Choroid plexus epithelial cell (primary cell): ENCODE results near the gene BCAR3.

Source experiments
- DNase-seq: peaks from one replicate; pipeline ENCODE4 v3.0.0-alpha.2; 2010; ENCODE audit warnings: low read depth
- H3K4me3 ChIP-seq: 2 replicates; pipeline ENCODE4 v1.5.1; 2011; ENCODE audit warnings: low read depth, mild to moderate bottlenecking, control low read depth, low read length, moderate library complexity
- TF ChIP-seq, protein P1 (sequence below): conservative IDR thresholded peaks from 2 replicates; pipeline ENCODE4 v1.5.1; 2011; ENCODE audit warnings: low read depth, mild to moderate bottlenecking, control low read depth, inconsistent platforms, low read length, moderate library complexity

The BCAR3 gene

DNA sequence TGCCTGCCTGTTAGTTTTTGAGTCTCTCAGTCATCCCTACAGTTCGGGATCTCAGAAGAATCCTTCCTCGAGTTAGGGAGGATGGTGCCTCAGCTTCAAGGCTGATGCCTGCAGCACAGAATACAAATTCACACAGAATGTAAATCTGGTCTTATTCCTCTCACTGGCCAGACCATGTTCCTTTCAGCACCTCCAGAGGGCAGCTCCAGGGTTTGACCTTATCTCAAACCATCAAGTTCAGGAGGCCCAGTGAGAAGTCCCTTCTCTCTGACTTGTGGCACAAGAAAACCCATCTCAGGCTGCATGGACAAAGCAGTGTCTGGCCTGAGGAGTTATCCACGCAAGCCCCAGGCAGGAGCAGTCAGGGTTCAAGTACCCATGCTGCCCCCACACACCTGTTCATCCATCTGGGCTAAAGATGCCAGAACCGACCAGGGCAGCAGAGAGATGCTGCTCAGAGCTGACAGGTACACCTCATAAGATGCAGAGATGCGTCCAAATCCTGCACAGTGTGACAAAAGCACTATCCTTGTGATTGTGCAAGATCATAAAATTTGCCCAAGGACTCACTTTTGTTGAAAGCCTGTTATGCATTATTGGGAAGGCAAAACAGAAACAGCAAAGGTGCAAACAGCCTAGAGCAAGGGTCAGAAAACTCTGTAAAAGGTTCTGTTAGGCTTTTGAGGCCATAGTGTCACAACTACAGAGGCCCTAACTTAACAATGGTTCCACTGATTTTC, 49.8 kb downstream of the BCAR3 start:
- H3K4me3 ChIP-seq = no peak overlapping the region
- TF ChIP-seq, protein P1, sequence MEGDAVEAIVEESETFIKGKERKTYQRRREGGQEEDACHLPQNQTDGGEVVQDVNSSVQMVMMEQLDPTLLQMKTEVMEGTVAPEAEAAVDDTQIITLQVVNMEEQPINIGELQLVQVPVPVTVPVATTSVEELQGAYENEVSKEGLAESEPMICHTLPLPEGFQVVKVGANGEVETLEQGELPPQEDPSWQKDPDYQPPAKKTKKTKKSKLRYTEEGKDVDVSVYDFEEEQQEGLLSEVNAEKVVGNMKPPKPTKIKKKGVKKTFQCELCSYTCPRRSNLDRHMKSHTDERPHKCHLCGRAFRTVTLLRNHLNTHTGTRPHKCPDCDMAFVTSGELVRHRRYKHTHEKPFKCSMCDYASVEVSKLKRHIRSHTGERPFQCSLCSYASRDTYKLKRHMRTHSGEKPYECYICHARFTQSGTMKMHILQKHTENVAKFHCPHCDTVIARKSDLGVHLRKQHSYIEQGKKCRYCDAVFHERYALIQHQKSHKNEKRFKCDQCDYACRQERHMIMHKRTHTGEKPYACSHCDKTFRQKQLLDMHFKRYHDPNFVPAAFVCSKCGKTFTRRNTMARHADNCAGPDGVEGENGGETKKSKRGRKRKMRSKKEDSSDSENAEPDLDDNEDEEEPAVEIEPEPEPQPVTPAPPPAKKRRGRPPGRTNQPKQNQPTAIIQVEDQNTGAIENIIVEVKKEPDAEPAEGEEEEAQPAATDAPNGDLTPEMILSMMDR = peak; percentile 48
- DNase-seq = peak; percentile 58

DNA sequence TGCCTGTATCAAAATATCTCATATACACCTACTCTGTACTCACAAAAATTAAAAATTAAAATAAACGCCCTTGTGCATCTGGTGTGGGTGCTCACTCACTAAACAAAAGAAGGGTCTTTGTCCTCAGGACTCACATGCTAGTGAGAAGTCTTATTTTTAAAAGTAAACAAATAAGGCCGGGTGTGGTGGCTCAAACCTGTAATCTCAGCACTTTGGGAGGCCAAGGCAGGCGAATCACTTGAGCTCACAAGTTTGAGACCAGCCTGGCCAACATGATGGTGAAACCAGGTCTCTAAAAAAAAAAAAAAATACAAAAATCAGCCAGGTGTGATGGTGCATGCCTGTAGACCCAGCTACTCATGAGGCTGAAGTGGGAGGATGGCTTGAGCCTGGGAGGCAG, 51.5 kb downstream of the BCAR3 start:
- no peak overlapping the region for H3K4me3 ChIP-seq
- DNase-seq = no peak
- TF ChIP-seq, protein P1 = no peak

DNA sequence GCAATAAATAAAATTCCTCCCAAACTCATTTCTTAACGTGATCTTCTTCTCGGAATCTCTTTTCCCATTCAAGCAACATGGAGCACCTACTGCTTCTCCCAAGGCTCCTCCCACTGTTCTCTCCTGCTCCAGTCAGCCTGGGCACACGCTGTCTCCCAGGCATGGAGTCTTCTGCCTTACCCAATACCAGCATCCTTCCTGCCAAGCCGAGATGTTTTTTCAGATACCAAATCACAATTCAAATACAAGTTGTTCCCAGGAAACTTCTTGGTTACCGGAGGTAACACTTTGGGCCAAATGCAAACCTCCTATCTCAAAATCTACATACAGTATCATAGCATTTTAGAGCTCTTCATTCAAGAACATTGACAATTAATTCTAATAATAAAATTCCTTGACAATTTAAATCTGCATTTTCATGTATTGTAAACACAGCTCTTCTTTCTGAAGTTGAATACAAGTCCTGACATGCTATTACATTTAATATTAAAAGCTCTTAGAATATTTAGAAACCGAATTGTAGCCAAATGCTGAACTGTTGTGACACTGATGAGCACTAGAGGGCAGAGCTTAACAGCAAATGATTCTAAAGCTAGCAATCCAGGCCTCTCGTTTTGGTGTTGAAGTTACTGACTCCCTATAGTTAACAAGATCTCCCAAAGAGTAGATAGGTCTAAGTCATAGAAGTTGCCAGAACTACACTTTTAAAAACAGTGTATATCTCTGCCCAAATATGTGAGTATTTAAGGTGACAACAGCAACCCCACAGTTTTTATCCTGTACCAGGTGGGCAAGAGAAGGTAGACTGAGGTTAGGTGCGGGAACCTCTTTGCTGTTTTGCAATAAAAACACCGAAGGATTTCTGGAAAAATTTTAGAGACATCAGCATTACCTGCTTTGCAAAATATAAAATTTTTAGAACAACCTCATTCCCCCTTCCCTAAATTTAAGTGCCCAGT, 52.3 kb downstream of the BCAR3 start:
- peak; percentile 93 for DNase-seq
- TF ChIP-seq, protein P1 = peak; percentile 80

DNA sequence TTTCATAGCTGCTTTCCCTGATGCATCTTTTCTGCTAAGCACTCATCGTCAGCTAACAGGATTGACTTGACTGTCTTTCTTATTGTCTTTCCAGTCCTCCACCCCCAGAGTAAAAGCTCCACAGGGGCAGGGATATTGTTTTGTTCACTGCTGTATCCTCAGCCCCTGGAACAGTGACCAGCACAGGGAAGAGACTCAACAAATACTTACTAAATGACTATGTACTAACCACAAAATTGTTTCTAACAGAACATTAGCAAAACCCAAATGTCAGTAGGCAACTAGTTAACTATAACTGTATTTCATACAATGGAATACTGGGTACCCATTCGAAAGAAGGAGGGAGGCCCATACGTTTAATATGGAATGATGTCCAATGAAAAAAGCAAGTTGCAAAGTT, 53.0 kb downstream of the BCAR3 start:
- TF ChIP-seq, protein P1 = no peak
- DNase-seq = no peak
- H3K4me3 ChIP-seq = no peak overlapping the region

More for the DNA sequence above, 52.3 kb downstream of the BCAR3 start:
- H3K4me3 ChIP-seq = no peak overlapping the region

DNA sequence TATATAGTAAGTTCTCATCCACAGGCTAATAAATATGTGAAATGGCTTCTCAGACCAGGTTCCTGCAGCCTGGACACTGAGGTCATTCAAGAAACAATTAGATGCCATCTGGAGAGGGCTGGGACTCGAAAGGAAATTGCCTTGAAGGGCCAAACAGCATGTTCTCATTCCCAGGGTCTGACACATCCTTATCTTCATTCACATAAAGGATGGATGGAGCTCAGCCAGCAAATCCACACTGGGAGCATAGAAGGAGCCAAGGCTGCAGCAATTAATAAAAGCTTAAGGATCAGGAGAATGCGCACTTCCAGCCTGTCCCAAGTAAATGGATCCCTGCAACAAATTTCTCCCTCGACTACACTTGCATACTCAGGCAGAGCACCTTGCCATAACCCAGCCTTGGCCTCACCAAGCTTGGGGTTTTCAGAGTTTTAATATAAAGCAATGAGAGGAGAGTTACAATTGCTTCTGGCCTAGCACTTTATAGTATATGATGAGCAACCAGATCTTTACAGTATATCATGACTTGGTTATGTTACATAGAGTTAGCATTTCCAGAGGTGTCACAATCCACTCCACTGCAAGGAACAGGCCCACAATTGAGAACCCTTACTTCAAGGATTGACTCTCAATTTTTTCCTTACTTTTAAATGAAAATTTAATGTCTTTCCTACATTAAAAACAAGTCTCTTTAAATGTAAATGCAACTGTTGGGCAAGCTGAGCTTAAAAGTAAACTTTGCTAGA, 55.9 kb downstream of the BCAR3 start:
- TF ChIP-seq, protein P1 = no peak
- no peak overlapping the region for H3K4me3 ChIP-seq
- peak; percentile 58 for DNase-seq

DNA sequence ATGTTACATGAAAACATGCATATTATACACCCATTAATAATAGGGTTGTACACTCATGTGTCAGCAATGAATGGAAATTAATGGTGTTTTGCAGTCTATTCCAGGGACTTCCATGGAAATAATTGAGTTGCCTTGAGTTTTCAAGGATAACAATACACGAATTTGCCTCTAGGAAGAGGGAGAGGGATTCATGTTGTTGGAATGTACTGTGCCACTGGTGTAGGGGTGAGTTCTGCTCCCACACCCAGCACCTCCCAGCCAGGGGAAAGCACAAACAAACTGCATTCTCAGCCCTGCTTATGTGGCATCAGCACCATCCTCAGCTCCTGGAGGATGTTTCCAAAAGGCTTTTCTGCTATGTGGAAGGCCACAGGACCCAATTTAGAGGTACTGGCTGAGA, 57.8 kb downstream of the BCAR3 start:
- peak; percentile 50 for DNase-seq
- TF ChIP-seq, protein P1 = no peak
- H3K4me3 ChIP-seq = no peak overlapping the region
